GM13977 (cell line): ENCODE measurements around the gene FBXL14.

Source experiments
- DNase-seq: peaks from one replicate; pipeline ENCODE4 v3.0.0; 2012; ENCODE audit warnings: low spot score
- CTCF ChIP-seq: IDR thresholded peaks from 2 replicates; pipeline ENCODE4 v1.5.1; 2012; ENCODE audit warnings: mild to moderate bottlenecking, control low read depth; ENCODE audit not compliant: insufficient read depth; ENCODE audit errors: extremely low read depth, missing control alignments
- in situ Hi-C: fragments of 300-500 bp; cut with MboI; formaldehyde crosslinking; loops from one replicate; pipeline ENCODE4 v1.12.0; 2022; ENCODE audit warnings: low sequenced_read_pairs, low pct_unique_long_range_greater_than_20kb, mixed read lengths, inconsistent platforms; ENCODE audit not compliant: unreplicated experiment

The FBXL14 gene

GRCh38 chr12:1613860-1614259 is 19.5 kb upstream of the FBXL14 start:
- no peak for TF ChIP-seq CTCF
- no peak for DNase-seq
- in situ Hi-C loops: no loop called here

- no peak for DNase-seq
- in situ Hi-C loops: no loop called here
- no peak for TF ChIP-seq CTCF
Observed at GRCh38 chr12:1611803-1612572, 17.6 kb upstream of the FBXL14 start.

DNA sequence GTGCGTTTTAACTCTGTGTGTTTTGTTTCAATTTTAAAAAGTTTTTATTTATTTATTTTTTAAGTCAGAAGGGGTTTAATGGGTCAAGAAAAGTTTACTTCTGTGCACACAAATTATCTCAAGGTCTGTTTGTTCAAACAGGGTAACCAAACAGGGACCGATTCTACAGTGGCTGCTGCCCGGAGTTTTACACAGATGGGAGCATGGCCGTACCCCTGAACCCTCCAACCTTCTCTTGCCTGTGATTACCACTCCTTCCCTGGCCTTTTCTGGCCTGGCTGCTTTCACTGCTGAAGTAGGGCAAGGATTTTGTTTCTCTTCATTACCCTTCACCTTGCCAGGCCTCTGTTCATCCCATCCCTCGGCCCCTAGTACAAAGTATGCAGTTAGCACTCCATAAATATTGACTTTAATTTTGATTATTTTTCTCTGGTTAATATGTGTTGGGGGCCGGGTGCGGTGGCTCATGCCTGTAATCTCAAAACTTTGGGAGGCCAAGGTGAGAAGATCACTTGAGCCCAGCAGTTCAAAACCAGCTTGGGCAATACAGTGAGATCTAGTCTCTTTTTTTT is 15.8 kb upstream of the FBXL14 start:
- no peak for DNase-seq
- in situ Hi-C loops: no loop called here
- TF ChIP-seq CTCF: no peak

DNA sequence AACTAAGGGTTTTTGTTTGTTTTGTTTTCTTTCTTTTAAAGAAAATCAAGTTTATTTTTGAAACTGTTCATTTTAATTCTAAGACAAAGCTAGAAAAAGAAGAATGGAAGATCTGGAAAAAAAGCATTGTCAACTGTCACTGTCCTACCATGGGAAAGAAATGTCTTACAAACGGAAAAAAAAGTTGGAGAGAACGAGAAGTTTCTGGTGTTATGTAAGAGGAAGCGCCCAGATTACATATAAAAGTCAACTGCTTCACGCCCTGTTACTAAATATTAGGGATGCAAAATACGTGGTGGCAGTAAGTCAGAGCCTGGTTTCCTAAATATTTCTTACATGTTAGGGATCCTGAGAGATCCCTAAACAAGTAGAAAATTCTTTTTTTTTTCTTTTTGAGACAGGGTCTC is 14.3 kb upstream of the FBXL14 start:
- no peak for TF ChIP-seq CTCF
- DNase-seq: no peak
- in situ Hi-C loops: no loop called here

DNA sequence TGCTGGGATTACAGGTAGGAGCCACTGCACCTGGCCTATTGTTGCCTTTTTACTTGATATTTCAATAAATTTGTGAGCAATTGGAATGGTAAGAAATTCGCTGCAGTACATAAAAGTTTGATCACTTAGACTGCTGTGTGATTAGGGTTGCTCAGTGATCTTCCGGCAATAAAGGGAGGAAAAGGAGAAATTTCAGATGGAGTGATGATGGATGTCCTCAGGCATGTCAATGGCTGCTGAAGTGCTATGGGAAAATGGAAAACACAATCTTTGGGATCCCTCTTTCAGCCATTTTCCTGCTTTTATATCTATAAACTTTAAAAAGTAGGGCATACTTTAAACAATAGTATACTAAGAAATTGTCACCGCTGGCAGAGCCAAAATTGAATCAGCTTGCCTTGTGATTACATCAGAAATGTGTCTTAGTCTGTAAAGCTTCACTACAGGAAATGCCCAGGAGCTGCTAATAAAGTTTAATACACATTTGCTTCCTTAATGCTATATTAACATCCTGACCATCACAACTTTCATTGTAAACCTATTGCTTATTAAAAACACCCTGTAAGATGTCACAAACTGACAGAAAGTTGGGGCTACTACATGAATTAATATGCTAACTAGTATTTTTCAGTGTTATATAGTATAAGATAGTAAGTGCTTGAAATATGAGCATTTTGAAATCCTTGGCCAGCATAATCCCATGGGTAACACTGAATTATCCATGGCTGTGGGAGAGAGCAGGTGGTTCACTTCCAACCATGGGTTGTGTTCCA is 13.7 kb upstream of the FBXL14 start:
- DNase-seq: no peak
- in situ Hi-C loops: no loop called here
- no peak for TF ChIP-seq CTCF

GRCh38 chr12:1606021-1606622 is 11.7 kb upstream of the FBXL14 start:
- DNase-seq: peak; percentile 61
- no peak for TF ChIP-seq CTCF
- in situ Hi-C loops: no loop called here
